NCI-H2227 (cell line): ENCODE measurements around the gene TIPARP.
A peak's percentile ranks its signal among the peaks of the same experiment; 100 is the strongest.
"Not testable (repeated sequence)": the region's sequence is repeated elsewhere in the genome, so short reads cannot be mapped to it uniquely, and the experiment has no call there.

Experiments
- DNase-seq: peaks from one replicate; lab custom pipeline; 2025; ENCODE audit not compliant: unreplicated experiment; lab: John Stamatoyannopoulos, UW

TIPARP gene

DNA sequence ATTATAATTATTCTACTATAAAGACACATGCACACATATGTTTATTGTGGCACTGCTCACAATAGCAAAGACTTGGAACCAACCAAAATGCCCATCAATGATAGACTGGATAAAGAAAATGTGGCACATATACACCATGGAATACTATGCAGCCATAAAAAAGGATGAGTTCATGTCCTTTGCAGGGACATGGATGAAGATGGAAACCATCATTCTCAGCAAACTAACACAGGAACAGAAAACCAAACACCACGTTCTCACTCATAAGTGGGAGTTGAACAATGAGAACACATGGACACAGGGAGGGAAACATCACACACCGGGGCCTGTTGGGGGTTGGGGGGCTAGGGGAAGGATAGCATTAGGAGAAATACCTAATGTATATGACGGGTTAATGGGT is 62.7 kb downstream of the TIPARP start:
- DNase-seq: not testable (repeated sequence)

DNA sequence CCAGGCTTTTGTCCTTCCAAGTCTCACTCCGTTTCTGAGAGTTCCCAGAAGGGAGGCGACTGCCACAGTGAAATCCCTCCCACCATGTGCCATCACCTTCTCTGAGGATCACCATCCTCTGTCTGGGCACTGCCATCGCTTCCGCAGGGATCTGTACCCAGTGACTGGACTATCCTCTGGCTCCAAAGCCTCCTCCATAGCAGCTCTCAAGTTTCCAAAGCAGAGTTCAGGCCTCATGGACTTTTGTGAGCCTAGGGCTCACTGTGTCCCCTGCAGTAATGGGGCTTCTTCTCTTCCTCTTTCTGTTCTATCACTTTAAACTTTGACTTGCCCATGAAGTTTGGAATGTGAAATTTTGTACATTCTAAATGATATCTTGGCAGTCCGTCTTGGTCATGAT is 63.9 kb downstream of the TIPARP start:
- no peak for DNase-seq

DNA sequence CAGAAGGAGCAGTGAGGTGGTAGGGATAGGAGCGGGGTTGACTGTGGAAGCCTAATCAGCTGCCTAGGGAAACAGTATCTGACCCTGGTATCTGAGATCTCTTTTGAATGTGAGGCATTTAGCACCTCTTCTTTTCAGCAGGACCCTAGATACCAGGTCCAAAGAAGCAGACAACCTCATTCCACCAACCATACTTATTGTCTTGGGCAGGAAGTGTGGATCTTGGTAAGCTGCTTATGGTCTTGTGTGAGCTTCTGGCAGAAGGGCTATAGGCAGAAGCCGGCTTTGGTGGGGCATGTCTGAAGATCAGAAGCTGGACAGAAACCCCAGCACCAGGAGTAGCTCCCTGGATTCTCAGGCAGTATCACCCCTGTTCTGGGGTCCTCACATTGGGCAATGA is 65.6 kb downstream of the TIPARP start:
- no peak for DNase-seq

DNA sequence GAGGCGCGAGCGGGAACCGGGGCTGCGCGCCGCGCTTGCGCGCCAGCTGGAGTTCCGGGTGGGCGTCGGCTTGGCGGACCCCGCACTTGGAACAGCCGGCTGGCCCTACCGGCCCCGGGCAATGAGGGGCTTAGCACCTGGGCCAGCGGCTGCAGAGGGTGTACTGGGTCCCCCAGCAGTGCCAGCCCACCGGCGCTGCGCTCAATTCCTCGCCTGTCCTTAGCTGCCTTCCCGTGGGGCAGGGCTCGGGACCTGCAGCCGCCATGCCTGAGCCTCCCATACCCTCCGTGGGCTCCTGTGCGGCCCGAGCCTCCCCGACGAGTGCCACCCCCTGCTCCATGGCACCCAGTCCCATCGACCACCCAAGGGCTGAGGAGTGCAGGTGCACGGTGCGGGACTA is 66.2 kb downstream of the TIPARP start:
- DNase-seq: not testable (repeated sequence)

DNA sequence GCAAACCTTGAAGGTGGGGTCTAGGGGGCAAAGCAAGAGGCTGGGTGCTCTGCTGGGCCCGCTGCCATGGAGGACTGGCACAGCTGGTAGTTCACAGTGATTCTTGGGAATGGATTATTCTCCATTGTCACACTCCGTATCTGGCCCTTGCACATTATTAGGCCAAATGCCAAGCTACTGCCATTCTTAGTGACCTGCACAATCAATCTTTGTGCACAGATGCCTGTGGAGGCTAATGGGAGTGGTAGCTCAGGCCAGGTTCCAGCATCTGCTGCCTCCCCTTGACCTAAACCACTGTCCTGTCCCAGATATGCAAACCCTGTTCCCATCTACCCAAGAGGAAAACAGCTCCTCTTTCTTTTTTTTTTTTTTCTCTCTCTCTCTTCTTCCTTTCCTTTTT is 67.5 kb downstream of the TIPARP start:
- DNase-seq: no peak

DNA sequence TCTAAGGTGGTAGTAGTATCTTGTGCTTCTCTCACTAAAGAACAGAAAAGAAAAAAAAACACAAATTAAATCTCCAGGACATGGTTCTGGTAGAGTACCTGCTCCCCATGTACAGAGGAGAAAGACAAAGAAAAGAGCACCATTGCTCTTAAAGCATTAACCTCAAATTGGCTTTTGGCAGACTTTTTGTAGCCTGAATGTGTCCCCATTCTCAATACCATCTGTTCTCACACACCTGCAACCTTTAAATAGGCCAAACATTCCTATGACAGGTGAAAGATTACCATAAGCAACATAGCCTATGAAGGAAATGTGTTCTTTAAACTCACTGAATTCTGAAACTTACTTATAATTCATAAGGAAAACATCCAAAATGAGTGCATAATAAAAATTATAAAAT is 68.0 kb downstream of the TIPARP start:
- DNase-seq: no peak

DNA sequence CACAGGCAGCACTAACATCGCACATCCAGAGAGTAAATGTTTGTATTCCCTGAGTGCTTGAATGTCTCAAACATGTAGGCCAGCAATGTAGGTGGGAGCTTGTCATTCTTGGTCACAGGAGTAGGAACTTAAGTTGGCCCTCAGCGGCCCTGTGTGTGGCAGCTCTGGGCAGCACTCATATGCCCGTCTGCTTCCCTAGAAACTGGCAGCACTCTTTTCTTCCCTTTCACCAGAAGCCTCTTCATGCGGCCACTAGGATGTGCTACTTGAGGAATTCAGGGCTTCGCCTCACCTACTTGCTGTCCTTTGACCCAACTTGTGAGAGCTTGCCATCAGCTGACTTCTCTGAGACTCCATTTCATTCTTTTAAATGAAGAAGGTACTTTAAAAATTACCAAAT is 69.5 kb downstream of the TIPARP start:
- DNase-seq: no peak

DNA sequence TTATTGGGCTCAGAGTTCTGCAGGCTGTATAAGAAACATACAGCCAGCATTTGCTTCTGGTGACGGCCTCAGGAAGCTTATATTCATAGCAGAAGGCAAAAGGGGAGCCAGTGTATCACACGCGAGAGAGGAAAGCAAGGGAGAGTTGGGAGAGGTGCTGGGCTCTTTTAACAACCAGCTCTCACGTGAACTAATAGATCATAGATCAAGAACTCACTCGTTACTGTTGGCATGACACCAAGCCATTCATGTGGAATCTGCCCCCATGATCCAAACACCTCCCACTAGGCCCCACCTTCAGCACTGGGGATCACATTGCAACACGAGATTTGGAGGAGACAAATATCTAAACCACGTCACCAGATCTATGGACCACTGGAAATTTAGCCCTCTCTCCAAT is 70.2 kb downstream of the TIPARP start:
- no peak for DNase-seq

DNA sequence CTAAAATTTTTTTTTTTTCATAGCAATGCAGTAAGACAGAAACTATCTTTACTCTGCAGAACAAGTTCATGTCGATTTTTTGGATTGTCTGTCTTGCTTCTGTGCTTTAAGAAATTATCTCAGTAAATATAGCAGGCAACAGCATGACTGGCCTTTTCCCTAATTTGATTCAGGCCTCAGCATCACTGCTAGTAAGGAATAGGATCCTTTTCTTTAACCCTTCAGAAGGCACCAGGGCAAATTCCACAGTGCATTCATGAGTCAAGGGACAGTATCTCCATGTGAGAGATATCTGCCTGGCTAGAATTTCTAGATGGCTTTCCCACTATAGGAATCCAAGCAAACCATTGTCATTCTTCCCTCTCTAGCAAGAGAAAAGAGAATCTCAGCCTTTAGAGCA is 71.4 kb downstream of the TIPARP start:
- no peak for DNase-seq

DNA sequence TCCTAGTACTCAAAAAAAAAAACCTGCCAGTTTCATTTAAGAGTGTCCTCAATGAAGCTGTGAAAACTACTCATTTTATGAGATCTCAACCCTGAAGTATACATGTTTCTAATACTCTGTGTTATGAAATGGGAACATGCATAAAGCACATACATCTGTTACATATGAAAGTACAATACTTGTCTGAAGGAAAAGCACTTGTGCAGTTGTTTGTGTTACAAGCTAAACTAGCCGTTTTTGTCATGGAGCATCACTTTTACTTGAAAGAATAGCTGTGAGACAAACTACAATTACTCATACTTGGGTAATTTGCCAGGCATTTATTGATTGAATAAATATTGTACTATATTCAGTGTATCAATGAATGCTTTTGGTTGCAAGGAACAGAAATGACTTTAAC is 72.7 kb downstream of the TIPARP start:
- no peak for DNase-seq

DNA sequence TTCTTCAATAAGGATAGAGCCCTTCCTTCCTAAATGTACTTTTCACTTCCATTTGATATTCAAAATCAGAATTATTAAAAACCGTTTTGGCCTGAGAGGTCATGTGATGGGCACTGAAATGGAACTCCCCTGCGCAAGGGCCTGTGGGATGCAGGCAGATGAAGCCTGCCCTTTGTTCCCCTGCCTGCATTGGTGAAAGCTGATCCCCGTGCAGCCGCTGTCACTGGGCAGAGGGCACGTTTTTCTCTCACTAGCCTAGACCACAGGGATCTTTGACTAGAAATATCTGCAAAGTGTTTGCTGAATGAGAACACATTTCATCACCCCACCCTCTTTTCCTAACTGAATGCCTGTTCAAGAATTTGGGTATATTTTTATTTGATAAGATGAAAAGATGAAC is 74.9 kb downstream of the TIPARP start:
- DNase-seq: no peak

DNA sequence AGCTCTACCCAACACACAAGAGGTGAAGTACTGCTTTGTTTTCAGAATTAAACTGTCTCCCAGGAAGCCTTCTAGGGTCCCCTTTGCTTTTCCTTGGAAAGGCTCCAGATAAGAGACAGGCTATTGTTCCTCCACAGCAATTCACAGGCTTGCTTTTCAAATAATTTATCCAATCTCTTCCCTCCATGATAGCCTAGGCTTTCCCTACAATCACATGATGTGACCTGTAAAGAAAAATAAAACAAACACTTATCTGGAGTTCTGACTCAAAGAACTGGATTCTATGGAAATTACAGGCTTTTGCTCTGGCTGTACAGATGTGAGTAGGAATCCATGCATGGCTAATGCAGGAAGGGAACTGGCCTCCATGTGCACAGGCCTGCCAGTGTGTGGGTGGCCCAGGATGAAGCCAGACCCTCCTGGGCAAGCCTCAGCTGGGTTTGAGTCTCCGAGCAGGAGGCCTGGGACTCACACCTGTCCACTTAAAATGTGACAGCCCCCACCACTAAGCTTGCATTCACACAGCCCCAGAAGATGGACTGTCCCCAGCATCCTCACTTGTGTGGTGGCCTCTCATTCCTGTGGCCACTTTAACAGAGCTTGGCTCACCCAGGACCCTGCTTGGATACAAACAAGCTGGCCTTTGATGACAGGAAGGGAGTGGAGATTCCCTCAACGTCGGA is 75.9 kb downstream of the TIPARP start:
- peak; percentile 43 for DNase-seq

DNA sequence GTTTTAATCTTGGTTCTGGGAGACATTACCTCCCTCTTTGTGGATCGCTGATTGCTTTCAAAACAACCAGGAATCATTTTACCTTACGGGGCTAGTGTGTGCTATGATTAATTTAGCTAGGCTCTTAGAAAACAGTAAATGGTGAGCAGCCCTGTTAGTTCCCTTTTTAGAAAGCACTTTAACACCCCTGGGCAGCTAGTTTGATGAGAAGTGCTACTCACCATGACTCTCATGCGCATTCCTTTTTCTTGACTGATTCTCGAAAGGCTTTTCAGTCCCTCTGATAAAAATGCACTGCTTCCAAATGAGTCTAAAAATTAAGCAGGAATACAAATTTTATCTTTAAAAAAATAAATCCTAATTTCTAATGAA is 76.5 kb downstream of the TIPARP start:
- DNase-seq: no peak

DNA sequence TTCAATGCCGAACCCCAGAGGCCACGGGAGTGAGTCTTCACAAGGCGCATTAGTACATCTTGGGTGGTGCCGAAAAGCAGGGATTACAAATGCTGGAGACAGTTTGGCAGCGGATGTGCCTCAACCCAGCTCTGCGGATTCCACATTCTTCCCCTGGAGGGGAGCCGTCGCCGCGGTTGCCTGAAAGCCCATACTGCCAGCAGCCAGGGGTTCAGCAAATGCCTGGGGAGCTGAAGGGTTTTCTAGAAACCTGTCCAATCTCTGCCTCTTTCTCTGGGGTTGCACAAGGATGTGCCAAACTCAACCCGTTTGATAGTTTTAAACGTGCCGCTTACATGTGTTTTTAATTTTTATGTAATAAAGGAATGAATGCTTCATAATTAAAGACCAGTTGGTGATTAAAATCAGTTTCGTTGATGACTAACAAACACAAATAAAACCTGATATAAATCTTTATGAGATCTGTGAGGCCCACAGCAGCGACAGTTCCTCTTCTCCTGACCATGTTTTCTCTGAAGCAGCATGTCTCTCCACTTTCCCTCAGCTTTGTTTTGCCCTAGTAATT is 77.2 kb downstream of the TIPARP start:
- no peak for DNase-seq
